GM21367 (cell line): ENCODE measurements around the gene DOCK3.
"Not testable (repeated sequence)": the region's sequence is repeated elsewhere in the genome, so short reads cannot be mapped to it uniquely, and the experiment has no call there.

Source experiments
- ATAC-seq: cut with Tn5 transposase; IDR thresholded peaks from one replicate; pipeline ENCODE4 v1.9.1; 2021; ENCODE audit not compliant: unreplicated experiment

The DOCK3 gene

GRCh38 chr3:50971487-50971924, 296.8 kb downstream of the DOCK3 start:
- ATAC-seq, result peak; percentile 70

GRCh38 chr3:50972029-50972428, 297.3 kb downstream of the DOCK3 start:
- ATAC-seq, result no peak

DNA sequence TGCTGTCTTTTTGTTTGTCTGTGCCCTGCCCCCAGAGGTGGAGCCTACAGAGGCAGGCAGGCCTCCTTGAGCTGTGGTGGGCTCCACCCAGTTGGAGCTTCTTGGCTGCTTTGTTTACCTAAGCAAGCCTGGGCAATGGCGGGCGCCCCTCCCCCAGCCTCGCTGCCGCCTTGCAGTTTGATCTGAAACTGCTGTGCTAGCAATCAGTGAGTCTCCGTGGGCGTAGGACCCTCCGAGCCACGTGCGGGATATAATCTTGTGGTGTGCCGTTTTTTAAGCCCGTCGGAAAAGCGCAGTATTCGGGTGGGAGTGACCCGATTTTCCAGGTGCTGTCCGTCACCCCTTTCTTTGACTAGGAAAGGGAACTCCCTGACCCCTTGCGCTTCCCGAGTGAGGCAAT, 303.9 kb downstream of the DOCK3 start:
- ATAC-seq, result not testable (repeated sequence)

DNA sequence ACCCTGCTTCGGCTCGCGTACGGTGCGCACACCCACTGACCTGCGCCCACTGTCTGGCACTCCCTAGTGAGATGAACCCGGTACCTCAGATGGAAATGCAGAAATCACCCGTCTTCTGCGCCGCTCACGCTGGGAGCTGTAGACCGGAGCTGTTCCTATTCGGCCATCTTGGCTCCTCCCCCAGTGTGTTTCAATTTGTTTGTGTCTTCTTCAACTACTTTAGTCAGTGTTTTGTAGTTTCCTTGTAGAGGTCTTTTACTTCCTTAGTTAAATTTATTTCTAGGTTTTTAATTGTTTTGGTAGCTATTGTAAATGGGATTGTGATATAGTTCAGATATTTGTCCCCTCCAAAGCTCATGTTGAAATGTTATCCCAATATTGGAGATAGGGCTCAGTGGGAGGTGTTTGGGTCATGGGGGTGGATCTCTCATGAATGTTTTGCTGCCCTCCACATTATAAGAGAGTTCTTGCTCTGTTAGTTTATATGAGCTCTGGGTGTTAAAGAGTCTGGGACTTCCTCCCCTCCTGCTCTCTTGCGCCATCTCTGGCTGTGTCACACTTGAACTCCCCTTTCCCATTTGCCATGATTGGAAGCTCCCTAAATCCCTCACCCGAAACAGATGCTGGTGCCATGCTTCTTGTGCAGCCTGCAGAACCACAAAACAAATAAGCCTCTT, 304.4 kb downstream of the DOCK3 start:
- no peak for ATAC-seq

- no peak for ATAC-seq
These were observed 308.0 kb downstream of the DOCK3 start for GRCh38 chr3:50982540-50983325.

DNA sequence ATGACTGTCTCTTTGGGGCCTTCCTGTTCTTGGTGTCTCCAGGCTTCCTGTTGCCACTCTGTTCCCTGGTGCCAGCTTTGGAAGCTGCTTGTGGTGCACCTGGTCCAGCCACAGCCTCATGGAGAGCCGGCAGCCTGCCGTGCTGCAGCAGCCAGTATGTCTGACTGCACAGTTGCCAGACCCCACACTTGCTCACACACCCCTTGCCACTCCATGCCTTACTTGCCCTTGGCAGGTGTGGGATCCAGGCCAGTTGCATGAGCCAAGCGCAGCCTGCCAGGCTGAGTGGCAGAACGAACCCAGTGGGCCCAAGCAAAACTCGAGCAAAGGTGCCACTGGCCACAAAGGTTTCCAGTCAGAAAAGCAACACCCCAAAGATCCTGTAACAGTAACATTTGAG, 309.2 kb downstream of the DOCK3 start:
- ATAC-seq, result no peak

GRCh38 chr3:50985893-50986292, 311.2 kb downstream of the DOCK3 start:
- ATAC-seq, result no peak

DNA sequence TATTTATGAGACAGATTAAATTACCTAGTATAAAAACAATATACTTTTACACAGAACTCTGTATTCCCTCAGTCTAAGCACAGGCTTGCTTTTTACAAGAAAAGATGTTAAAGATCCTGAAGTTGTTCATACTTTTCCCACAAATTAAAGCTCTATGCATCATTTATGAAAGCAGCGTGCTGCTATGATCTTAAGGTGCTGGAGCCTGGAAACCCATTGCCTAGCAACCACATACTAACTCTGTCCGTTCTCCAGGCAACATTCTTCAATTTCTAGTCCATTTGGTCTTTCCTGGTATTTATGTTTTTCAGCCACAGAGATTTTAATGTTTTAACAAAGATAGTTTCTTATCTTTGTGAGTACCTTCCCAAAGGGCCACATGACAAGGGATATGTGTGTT, 312.0 kb downstream of the DOCK3 start:
- ATAC-seq, result no peak

- no peak for ATAC-seq
These were observed 319.8 kb downstream of the DOCK3 start for GRCh38 chr3:50994537-50994936.

DNA sequence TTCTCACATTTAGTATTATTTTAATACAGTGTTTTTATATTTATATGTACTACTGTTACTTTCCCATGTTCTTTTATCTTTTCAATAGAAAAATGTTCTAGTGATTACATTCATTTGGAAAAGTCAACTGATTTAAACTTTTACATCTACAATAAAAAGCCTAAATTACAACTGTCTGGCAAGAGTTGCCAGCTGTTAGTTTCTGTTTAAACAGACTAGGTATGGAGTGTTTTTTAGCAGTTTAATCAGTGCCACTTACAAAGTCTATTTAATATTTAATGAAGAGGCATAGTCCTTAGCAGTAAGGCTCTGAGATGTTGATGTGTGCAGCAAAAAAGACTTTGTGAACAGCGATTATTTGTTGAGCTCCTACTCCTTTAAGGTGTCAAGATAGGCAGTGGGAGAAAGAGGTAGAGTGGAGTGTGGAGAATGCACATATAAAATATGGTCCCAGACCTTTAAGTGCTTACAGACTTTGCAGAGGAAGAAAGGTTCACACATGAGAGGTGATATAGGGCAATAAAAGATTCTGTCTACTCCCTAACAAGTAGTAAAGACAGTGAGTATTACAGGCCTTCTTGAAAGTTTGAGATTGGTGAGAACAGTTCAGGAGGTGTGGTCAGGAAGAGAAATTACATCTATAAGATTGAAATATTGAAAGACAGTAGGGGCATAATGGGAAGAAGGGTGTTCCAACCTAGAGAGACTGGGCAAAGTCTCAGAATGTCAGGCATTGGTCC, 320.5 kb downstream of the DOCK3 start:
- ATAC-seq, result no peak

GRCh38 chr3:51002495-51002894, 327.8 kb downstream of the DOCK3 start:
- ATAC-seq, result no peak

DNA sequence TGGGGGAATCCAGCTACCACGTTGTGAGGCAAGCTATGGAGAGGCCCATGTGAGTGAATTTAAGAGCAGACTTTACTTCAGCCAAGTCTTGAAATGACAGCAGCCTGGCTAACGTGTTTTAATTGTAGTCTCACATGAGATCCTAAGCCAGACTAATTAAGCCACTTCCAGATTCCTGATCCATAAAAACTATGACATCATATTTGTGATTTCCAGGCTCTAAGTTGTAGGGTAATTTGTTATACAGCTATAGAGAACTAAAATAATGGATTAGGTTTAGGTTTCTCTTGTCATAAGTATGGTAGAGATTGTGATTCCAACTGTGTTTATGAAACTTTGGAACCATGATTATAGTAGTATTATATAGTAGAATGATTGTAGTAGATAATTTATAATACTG, 329.5 kb downstream of the DOCK3 start:
- ATAC-seq, result no peak

- no peak for ATAC-seq
These were observed 349.4 kb downstream of the DOCK3 start for GRCh38 chr3:51024121-51024520.

GRCh38 chr3:51024765-51025632, 350.3 kb downstream of the DOCK3 start:
- ATAC-seq, result no peak

- no peak for ATAC-seq
These were observed 356.9 kb downstream of the DOCK3 start for GRCh38 chr3:51031666-51032065.

GRCh38 chr3:51035630-51036029, 360.9 kb downstream of the DOCK3 start:
- ATAC-seq, result no peak

DNA sequence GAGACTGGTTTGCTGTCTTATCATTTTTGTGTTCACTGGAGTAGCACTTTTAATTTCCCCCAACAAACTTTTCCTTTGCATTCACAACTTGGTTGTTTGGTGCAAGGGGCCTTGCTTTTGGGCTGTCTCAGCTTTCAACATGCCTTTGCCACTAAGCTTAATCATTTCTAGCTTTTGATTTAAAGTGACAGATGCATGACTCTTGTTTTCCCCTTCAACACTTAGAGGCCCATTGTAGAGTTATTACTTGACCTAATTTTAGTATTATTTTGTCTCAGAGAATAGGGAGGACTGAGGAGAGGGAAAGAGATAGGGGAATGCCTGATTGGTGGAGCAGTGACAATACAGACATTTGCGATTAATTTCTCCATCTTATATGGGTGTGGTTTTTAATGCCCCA, 370.3 kb downstream of the DOCK3 start:
- ATAC-seq, result no peak

DNA sequence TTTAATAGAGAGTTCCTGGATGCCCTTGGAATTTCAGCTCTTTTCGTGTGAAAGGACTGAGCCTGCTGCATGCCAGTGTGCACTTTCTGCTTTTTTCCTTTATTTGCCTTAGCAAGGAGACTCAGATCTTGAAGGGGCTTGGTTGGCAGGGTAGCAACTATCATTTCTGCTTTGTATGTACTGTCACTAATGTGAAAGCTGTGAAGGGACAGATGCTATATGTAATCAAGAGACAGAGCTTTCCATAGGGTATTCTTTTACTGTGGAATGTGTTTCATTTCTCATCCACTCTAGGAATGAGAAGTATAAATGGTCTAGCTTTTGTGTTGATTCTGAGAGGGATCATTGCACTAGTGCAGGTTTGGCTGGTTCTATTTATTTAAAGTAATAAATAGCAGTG, 377.8 kb downstream of the DOCK3 start:
- no peak for ATAC-seq

DNA sequence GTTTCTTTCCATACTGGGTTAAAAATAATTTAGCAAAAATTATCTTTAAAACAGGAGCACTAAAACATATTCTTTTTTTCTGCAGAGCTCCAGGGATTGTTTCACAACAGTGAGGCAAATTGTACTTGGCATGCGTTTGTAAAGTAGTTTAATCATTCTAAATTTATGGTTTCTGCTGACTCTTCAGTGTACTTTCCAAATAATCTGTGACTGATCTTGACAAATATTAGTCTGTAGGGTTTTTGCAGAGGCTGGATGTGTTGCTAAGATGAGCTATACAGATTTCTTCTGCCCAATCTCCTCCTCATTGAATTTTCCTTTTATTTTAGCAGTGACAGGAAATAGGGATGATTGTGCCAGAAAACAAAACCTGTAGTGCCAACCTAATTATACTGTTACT, 382.4 kb downstream of the DOCK3 start:
- ATAC-seq, result no peak

DNA sequence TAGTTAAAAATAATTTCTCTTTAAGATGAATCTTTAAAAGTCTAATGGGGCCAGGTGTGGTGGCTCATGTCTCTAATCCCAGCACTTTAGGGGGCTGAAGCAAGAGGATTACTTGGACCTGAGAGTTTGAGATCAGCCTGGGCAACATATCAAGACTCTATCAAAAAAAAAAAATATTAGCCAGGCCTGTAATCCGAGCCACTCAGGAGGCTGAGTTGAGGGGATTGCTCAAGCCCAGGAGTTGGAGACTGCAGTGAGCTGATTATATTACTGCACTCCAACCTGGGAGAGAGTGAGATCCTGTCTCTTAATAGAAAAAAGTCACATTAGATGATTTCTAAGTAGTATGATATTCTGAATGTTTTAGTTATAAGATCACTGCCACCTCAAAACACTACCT, 388.3 kb downstream of the DOCK3 start:
- no peak for ATAC-seq

- no peak for ATAC-seq
These were observed 400.6 kb downstream of the DOCK3 start for GRCh38 chr3:51075221-51075775.
